HepG2 (cell line): ENCODE data around the gene CAPG. TPM values are rescaled to one million over a fixed set of nuclear protein-coding genes. Genes with fewer than 3 reads are reported as not detected.
A peak's percentile ranks its signal among the peaks of the same experiment; 100 is the strongest.

Experiments used
- ARHGAP35 ChIP-seq: sonication (generic); formaldehyde crosslinking; IDR thresholded peaks from 2 replicates; pipeline ENCODE4 v1.9.0; 2022; ENCODE audit warnings: mild to moderate bottlenecking, inconsistent platforms, moderate library complexity, missing genetic modification reagents, borderline replicate concordance
- CENPT ChIP-seq: sonication (generic); formaldehyde crosslinking; IDR thresholded peaks from 2 replicates; pipeline ENCODE4 v1.8.0; 2022; ENCODE audit warnings: low read depth, mild to moderate bottlenecking, moderate library complexity, missing genetic modification reagents
- ERF ChIP-seq: IDR thresholded peaks from 2 replicates; pipeline ENCODE4 v1.6.1; 2018; ENCODE audit warnings: missing biosample characterization, missing genetic modification reagents
- HIVEP1 ChIP-seq: sonication (generic); formaldehyde crosslinking; IDR thresholded peaks from 2 replicates; pipeline ENCODE4 v1.4.0; 2020; ENCODE audit warnings: mild to moderate bottlenecking, missing genetic modification reagents
- KDM2A ChIP-seq: sonication (generic); formaldehyde crosslinking; IDR thresholded peaks from 2 replicates; pipeline ENCODE4 v1.4.0; 2020; ENCODE audit warnings: low read depth, missing genetic modification reagents, borderline replicate concordance
- KLF15 ChIP-seq: sonication (generic); formaldehyde crosslinking; IDR thresholded peaks from 2 replicates; pipeline ENCODE4 v1.8.1; 2023; ENCODE audit warnings: borderline replicate concordance, mild to moderate bottlenecking, inconsistent platforms, missing genetic modification reagents, mixed read lengths
- PITX1 ChIP-seq: sonication (generic); formaldehyde crosslinking; IDR thresholded peaks from 2 replicates; pipeline ENCODE4 v1.5.1; 2020; ENCODE audit warnings: mild to moderate bottlenecking, missing genetic modification reagents
- SP140L ChIP-seq: sonication (generic); formaldehyde crosslinking; IDR thresholded peaks from 2 replicates; pipeline ENCODE4 v1.4.0; 2020; ENCODE audit warnings: missing genetic modification reagents, borderline replicate concordance
- SP4 ChIP-seq: sonication (generic); formaldehyde crosslinking; IDR thresholded peaks from 2 replicates; pipeline ENCODE4 v1.8.1; 2023; ENCODE audit warnings: mild to moderate bottlenecking, missing genetic modification reagents
- TCF12 ChIP-seq, 2 experiments: fragments of 450-650 bp in 1 of 2; sonication (generic) in 1 of 2; formaldehyde crosslinking in 1 of 2; IDR thresholded peaks; 2 replicates each; pipeline versions ENCODE4 v1.6.1 to v1.8.0; 2017 to 2022; ENCODE audit warnings: antibody characterized with exemption in 1 of 2, mild to moderate bottlenecking in 1 of 2, missing genetic modification reagents in 1 of 2, moderate library complexity in 1 of 2
- ZBTB3 ChIP-seq: sonication (generic); formaldehyde crosslinking; IDR thresholded peaks from 2 replicates; pipeline ENCODE4 v1.4.0; 2020; ENCODE audit warnings: low read depth, mild to moderate bottlenecking, moderate library complexity, missing genetic modification reagents, borderline replicate concordance
- ZKSCAN1 ChIP-seq: fragments of 150-350 bp; IDR thresholded peaks from 2 replicates; pipeline ENCODE4 v1.6.1; 2014; ENCODE audit warnings: low read length
- ZNF484 ChIP-seq: sonication (generic); formaldehyde crosslinking; IDR thresholded peaks from 2 replicates; pipeline ENCODE4 v1.5.1; 2020; ENCODE audit warnings: mild to moderate bottlenecking, low read depth, missing genetic modification reagents, borderline replicate concordance
- ZNF552 ChIP-seq: sonication (generic); formaldehyde crosslinking; IDR thresholded peaks from 2 replicates; pipeline ENCODE4 v1.9.0; 2022; ENCODE audit warnings: missing genetic modification reagents, mild to moderate bottlenecking, borderline replicate concordance
- ZNF775 ChIP-seq: sonication (generic); formaldehyde crosslinking; IDR thresholded peaks from 2 replicates; pipeline ENCODE4 v1.4.0; 2020; ENCODE audit warnings: missing genetic modification reagents, mild to moderate bottlenecking, moderate library complexity, borderline replicate concordance
- ZNF780A ChIP-seq: sonication (generic); formaldehyde crosslinking; IDR thresholded peaks from 2 replicates; pipeline ENCODE4 v1.8.0; 2022; ENCODE audit warnings: mild to moderate bottlenecking, missing genetic modification reagents, moderate library complexity
- polyA plus RNA-seq, 8 experiments: library from polyadenylated mRNA; depleted of rRNA in 3 of 8; stranded (reverse) in 7 of 8; unstranded in 1 of 8; fragments of >200 nt; fragmentation: Illumina TruSeq in 4 of 8; extraction: Trizol in 4 of 8; gene quantifications; 2 replicates each; pipeline versions ENCODE4 v1.2.1 to v1.2.3, GENCODE V29; 2011 to 2016; ENCODE audit warnings: low read depth in 4 of 8, missing spikeins in 1 of 8, mixed read lengths in 1 of 8; ENCODE audit not compliant: insufficient read depth in 1 of 8
- total RNA-seq, 5 experiments: library from RNA; depleted of rRNA; stranded (reverse); fragments of >200 nt; fragmentation: Illumina TruSeq; extraction: Trizol; gene quantifications; 2 replicates each; pipeline ENCODE4 v1.2.3, GENCODE V29; 2016; ENCODE audit warnings: low read depth in 1 of 5
- TF ChIP-seq, protein P1 (sequence below): IDR thresholded peaks from 2 replicates; pipeline ENCODE4 v1.6.1; 2016; ENCODE audit warnings: mild to moderate bottlenecking
- TF ChIP-seq, protein P2 (sequence below): sonication (generic); formaldehyde crosslinking; IDR thresholded peaks from 2 replicates; pipeline ENCODE4 v1.5.0; 2020; ENCODE audit warnings: mild to moderate bottlenecking, missing genetic modification reagents, moderate library complexity
- TF ChIP-seq, protein P3 (sequence below): sonication (generic); formaldehyde crosslinking; conservative IDR thresholded peaks from 2 replicates; pipeline ENCODE4 v1.8.0; 2022; ENCODE audit warnings: missing genetic modification reagents
- TF ChIP-seq, protein P4 (sequence below): sonication (generic); formaldehyde crosslinking; IDR thresholded peaks from 2 replicates; pipeline ENCODE4 v1.5.1; 2020; ENCODE audit warnings: mild to moderate bottlenecking, missing genetic modification reagents, moderate library complexity

The CAPG gene
- total and polyA plus RNA-seq, 2 of the 13 experiments (the other 11 are each of a cell fraction or from before 2014, with no cell fraction given): 12.7 to 18.2 TPM

DNA sequence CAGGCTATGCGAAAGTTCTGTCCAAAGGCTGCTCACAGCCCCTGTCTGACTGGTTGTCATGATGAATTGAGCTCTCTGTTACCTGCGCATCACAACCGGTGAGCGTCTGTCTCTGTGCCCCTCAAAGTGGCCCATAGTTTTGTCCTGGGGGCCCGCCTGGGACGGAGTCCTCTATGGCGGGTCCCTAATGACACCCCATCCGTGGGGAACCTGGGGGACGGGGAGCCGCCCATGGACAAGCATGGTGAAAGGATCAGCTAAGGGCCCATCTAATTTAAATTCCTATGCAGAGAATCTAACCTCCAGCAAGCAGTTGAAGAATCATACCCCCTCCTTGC lies 55.1 kb downstream of the CAPG start (continued):
- TF ChIP-seq, protein P1, sequence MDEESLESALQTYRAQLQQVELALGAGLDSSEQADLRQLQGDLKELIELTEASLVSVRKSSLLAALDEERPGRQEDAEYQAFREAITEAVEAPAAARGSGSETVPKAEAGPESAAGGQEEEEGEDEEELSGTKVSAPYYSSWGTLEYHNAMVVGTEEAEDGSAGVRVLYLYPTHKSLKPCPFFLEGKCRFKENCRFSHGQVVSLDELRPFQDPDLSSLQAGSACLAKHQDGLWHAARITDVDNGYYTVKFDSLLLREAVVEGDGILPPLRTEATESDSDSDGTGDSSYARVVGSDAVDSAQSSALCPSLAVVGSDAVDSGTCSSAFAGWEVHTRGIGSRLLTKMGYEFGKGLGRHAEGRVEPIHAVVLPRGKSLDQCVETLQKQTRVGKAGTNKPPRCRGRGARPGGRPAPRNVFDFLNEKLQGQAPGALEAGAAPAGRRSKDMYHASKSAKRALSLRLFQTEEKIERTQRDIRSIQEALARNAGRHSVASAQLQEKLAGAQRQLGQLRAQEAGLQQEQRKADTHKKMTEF: no peak
- TF ChIP-seq, protein P2, sequence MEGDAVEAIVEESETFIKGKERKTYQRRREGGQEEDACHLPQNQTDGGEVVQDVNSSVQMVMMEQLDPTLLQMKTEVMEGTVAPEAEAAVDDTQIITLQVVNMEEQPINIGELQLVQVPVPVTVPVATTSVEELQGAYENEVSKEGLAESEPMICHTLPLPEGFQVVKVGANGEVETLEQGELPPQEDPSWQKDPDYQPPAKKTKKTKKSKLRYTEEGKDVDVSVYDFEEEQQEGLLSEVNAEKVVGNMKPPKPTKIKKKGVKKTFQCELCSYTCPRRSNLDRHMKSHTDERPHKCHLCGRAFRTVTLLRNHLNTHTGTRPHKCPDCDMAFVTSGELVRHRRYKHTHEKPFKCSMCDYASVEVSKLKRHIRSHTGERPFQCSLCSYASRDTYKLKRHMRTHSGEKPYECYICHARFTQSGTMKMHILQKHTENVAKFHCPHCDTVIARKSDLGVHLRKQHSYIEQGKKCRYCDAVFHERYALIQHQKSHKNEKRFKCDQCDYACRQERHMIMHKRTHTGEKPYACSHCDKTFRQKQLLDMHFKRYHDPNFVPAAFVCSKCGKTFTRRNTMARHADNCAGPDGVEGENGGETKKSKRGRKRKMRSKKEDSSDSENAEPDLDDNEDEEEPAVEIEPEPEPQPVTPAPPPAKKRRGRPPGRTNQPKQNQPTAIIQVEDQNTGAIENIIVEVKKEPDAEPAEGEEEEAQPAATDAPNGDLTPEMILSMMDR (CRISPR knock-in tag): no peak
- TF ChIP-seq ZNF775: no peak
- TF ChIP-seq KDM2A (CRISPR knock-in tag): no peak
- no peak for TF ChIP-seq CENPT (CRISPR knock-in tag)
- TF ChIP-seq SP4 (CRISPR knock-in tag): no peak
- TF ChIP-seq, protein P3, sequence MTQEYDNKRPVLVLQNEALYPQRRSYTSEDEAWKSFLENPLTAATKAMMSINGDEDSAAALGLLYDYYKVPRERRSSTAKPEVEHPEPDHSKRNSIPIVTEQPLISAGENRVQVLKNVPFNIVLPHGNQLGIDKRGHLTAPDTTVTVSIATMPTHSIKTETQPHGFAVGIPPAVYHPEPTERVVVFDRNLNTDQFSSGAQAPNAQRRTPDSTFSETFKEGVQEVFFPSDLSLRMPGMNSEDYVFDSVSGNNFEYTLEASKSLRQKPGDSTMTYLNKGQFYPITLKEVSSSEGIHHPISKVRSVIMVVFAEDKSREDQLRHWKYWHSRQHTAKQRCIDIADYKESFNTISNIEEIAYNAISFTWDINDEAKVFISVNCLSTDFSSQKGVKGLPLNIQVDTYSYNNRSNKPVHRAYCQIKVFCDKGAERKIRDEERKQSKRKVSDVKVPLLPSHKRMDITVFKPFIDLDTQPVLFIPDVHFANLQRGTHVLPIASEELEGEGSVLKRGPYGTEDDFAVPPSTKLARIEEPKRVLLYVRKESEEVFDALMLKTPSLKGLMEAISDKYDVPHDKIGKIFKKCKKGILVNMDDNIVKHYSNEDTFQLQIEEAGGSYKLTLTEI (CRISPR knock-in tag): no peak
- TF ChIP-seq ZBTB3 (CRISPR knock-in tag): no peak
- TF ChIP-seq SP140L (CRISPR knock-in tag): no peak
- TF ChIP-seq, protein P4, sequence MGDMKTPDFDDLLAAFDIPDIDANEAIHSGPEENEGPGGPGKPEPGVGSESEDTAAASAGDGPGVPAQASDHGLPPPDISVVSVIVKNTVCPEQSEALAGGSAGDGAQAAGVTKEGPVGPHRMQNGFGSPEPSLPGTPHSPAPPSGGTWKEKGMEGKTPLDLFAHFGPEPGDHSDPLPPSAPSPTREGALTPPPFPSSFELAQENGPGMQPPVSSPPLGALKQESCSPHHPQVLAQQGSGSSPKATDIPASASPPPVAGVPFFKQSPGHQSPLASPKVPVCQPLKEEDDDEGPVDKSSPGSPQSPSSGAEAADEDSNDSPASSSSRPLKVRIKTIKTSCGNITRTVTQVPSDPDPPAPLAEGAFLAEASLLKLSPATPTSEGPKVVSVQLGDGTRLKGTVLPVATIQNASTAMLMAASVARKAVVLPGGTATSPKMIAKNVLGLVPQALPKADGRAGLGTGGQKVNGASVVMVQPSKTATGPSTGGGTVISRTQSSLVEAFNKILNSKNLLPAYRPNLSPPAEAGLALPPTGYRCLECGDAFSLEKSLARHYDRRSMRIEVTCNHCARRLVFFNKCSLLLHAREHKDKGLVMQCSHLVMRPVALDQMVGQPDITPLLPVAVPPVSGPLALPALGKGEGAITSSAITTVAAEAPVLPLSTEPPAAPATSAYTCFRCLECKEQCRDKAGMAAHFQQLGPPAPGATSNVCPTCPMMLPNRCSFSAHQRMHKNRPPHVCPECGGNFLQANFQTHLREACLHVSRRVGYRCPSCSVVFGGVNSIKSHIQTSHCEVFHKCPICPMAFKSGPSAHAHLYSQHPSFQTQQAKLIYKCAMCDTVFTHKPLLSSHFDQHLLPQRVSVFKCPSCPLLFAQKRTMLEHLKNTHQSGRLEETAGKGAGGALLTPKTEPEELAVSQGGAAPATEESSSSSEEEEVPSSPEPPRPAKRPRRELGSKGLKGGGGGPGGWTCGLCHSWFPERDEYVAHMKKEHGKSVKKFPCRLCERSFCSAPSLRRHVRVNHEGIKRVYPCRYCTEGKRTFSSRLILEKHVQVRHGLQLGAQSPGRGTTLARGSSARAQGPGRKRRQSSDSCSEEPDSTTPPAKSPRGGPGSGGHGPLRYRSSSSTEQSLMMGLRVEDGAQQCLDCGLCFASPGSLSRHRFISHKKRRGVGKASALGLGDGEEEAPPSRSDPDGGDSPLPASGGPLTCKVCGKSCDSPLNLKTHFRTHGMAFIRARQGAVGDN (CRISPR knock-in tag): no peak
- TF ChIP-seq KLF15: 0 out of 2 replicates have a peak, but pooled peaks have one; percentile 60
- no peak for TF ChIP-seq ERF (CRISPR knock-in tag)
- no peak for TF ChIP-seq ZNF484
- TF ChIP-seq ARHGAP35 (CRISPR knock-in tag): no peak
- TF ChIP-seq PITX1 (CRISPR knock-in tag): no peak
- no peak for TF ChIP-seq ZNF780A (CRISPR knock-in tag)
- TF ChIP-seq ZKSCAN1: no peak
- TF ChIP-seq TCF12 (IDR thresholded peaks at IDR 0.05): no peak
- TF ChIP-seq TCF12 (CRISPR knock-in tag; IDR thresholded peaks at IDR 0.05): 0 out of 2 replicates have a peak, but pooled peaks have one; percentile 24
- no peak for TF ChIP-seq HIVEP1 (CRISPR knock-in tag)
- TF ChIP-seq ZNF552 (CRISPR knock-in tag): 0 out of 2 replicates have a peak, but pooled peaks have one; percentile 1
